Measurements from ENCODE around the gene OLFML2B.

The OLFML2B gene

DNA sequence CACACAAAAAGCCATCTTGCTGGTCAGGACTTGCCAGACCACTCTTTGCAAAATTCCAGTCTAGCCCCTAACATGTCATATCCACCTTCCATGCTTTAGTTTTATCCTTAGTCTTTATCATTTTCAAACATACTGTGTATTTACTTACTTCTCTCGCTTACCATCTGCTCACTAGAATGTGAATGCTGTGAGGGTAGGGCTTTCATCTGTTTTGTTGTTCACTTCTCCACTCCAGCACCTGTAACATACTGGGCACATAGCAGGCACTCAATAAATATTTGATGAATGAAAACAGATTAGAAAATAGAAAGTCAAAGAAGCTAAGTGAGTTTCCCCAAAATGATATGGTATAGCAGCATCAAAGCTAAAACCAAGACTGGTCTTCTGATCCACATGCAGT, 79.9 kb downstream of the OLFML2B start:
- TF ChIP-seq GATA3 (IDR thresholded peaks at IDR 0.05; ENCODE audit: low read depth, low read length): no peak

- TF ChIP-seq GATA2 (IDR thresholded peaks at IDR 0.05; ENCODE audit: low read depth, low read length) (no peak), GATA3 (IDR thresholded peaks at IDR 0.05; ENCODE audit: low read depth, low read length) (no peak)
These were observed 81.8 kb downstream of the OLFML2B start for GRCh38 chr1:161941726-161942436.

DNA sequence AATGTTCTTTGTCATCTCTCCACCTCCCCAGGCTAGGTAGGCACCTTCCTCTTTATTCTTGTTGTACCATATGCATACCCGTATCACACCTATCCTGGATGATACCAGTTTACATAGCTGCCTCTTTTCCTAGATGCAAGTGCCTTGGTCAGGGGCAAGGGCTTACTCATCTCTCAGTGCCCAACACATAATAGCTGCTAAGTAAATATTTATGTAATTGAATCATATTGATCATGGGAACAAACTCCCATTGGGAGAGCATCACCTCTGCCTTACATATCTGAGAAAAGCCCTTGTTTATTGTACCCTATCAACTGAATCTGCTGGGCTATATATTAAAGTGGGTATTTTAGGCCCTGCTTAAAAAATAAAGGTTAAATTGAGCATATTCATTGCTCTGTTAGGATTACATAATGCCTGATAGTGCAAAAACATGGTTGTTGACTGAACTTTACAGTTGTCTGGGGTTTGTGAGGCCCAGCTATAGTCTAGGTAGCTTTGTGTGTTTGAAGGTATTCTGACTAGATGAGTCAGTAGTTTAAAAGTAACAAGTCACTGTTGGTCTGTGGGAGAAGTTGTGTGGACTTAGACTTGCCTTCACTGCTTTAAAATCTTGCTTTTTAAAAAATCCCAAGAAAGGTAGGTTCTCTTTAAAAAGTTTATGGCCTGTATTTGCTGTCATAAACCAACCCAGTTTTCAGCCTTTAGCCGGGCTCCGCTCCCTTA, 82.6 kb downstream of the OLFML2B start:
- no peak for TF ChIP-seq GATA2 (IDR thresholded peaks at IDR 0.05; ENCODE audit: low read depth, low read length)
- TF ChIP-seq GATA3 (IDR thresholded peaks at IDR 0.05; ENCODE audit: low read depth, low read length): no peak

DNA sequence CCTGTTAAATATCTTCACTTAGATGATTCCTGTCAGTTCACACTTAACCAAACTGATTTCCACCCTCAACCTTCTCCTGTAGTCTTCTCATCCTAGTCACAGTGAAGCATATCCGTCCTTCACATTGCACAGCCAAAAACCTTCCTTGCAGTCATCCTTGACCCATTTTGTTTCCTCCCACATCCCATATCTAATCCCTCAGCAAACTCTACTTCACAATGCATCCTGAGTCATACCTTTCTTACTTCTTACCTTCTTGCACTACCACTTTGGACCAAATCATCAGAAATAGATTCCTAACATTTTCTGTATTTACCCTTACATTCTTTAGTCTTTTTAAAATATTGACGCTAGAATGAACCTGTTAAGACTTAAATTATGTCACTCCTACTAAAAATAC, 86.9 kb downstream of the OLFML2B start:
- TF ChIP-seq GATA3 (IDR thresholded peaks at IDR 0.05; ENCODE audit: low read depth, low read length) (no peak), GATA2 (IDR thresholded peaks at IDR 0.05; ENCODE audit: low read depth, low read length) (no peak)

GRCh38 chr1:161935264-161935663, 88.4 kb downstream of the OLFML2B start:
- TF ChIP-seq GATA2 (IDR thresholded peaks at IDR 0.05; ENCODE audit: low read depth, low read length): no peak
- TF ChIP-seq GATA3 (IDR thresholded peaks at IDR 0.05; ENCODE audit: low read depth, low read length): no peak

DNA sequence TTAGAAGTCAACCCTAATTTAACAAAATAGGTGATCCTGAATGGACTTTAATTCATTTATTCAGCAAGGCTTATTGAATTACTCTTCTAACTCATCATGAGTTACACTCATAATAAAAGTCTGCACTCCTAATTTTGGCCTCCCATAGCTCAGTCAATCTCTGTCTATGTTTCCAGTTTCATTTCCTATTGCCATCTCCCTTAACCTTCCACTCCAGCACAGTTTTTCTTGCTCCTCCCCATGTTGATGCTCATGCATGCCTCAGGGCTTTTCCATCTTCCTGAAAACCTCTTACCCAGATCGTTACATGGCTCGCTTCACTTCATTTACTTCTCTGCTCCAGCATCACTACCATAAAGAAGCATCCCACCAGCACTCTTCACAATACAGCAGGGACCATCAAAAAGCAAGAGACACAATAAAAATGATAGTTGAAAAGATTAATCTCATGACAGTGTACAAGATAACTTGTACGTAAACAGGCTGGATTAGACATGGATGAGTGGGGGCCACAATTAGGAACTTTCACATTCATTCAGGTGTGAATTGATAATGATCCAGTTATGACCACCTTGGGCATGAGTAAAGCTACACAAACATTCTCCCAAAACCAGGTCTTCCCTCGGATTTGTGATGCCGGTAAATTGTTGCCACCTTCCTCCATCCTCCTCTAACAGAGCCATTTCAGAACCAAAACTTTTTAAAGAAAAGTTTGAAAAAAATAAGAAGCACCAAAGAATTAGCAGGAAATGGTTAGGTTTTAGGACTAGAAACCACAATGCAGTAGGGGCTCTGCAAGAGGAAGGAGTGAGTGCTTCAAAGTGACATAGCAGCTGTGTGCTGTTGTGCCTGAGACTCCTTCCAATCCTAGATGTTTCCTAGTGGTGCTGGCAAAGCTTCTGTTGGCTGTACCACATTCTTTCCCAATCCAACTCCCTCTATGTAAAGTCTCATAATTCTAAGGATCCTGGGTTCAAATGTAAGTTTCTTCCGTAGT, 89.8 kb downstream of the OLFML2B start:
- no peak for TF ChIP-seq GATA3 (IDR thresholded peaks at IDR 0.05; ENCODE audit: low read depth, low read length)
- TF ChIP-seq GATA2 (IDR thresholded peaks at IDR 0.05; ENCODE audit: low read depth, low read length): no peak
